ENCODE measurements around the gene NTNG1.

NTNG1 gene

DNA sequence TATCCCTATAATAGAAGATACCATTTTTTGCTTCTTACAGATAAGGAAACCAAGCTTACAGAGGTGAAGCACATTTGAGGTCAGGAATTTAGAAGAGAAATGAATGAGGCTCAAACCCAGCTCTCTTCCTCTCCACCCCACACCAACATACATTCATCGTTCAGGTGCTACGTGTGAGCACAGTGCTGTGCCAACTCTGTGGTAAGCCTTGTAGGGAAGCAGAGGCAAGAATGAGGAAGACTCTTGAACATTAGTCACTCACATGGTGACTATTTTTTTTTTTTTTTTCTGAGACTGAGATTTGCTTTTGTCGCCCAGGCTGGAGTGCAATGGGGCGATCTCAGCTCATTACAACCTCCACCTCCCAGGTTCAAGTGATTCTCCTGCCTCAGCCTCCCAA is 314.0 kb downstream of the NTNG1 start:
- no peak for DNase-seq (ENCODE audit: low spot score)

DNA sequence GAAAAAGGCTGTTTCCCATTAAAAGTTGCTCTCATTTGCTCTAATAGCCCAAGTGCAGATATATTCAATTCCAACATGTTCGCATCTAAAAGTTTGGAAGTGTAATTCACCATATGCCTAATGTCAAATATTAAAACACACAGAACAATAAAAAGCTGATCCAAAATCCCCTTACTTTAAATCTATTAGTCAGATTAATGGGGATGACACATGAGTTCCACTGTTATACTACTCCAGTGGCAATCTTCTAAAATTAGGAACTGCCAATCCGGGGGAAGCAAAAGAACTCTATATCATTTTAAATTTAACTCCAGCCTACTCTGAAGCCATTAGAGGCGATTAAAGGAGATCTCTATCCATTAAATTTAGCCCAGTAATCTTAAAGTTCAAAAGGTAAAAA is 317.1 kb downstream of the NTNG1 start:
- DNase-seq (ENCODE audit: low spot score), result no peak

DNA sequence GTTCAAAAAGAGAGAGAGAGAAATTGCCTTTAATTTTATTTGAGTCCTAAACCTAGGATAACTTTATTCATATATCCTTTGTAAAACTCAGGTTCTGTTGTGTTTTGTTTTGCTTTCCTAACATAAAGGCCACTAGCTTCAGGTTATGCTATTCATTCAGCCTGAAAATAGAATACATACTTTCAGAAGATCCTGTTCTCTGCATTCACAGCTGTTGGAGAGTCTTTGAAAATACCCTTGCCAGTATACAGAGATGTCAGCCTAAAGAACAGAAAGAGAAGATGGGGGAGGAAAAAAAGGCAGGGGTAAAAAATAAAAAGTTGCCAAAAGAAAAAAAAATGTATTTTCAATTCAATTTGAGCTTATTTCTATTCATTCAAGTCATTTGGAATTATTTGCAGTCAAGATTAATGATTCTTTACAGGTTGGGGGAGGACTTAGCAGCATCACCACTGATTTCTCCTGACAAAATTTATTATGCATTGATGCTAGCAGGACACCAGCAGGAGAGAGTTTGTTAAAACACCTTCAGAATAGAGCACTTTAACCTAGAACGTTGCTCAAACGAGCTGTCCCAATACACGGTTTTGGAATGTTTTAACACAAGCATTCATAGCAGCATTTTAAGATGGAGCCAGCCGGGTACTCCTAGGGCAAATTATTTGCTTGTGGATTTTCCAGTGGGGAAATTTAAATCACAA is 318.5 kb downstream of the NTNG1 start:
- DNase-seq (ENCODE audit: low spot score), result no peak

DNA sequence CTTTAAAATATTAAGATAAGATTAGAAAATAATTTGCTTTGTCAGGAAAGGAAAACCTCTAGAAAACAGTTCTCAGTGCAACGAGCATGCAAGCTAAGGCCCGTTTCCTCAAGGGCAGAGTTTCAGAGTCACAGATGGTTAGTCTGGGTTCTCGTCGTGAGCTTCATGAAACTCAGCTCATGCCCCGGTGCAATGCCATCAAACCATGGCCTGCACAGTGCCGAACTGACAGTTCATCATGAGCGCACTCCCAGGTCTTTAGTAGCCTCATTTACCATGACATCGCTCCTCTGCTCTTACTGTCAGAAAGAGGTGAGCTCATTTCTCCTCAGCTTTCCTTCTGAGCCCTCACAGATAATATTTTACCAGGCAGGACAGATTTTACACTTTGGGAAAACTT is 319.2 kb downstream of the NTNG1 start:
- DNase-seq (ENCODE audit: low spot score), result no peak

DNA sequence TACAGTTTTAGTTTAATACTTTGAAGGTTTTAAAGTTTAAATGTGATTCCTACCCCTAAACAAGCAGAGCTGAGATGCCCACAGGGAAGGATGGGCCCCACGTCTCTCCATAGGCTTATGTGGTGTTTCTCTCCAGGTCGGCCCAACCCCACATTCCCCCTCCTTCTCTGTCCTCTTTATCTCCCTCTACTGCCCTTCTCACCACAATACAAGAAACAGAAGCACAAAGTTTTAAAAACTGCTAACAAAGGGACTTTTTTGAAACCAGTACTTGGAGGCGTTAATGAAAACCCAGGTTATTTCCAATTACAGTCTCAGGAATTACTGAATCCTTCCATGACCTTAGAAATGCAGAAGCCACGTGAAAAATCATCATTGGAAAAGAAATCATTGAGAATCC is 324.0 kb downstream of the NTNG1 start:
- peak; percentile 40 for DNase-seq (ENCODE audit: low spot score)

DNA sequence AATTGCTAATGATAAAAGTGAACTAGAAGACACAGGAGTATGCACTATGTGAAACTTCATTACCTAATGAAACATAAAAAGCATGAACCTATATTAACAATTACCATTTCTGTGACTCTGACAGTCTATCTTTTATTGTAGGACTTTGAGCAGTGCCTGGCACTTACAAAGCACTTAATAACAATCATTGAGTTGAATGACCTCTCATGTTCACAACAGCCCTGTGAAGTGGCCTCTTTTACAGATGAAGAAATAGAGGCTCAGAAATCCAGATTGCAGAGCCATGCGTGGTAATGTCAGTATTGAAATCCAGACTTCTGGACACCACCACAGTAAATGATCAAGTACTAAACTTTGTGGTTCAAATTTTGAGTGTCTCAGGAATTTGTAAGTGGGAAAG is 326.4 kb downstream of the NTNG1 start:
- DNase-seq (ENCODE audit: low spot score), result no peak

DNA sequence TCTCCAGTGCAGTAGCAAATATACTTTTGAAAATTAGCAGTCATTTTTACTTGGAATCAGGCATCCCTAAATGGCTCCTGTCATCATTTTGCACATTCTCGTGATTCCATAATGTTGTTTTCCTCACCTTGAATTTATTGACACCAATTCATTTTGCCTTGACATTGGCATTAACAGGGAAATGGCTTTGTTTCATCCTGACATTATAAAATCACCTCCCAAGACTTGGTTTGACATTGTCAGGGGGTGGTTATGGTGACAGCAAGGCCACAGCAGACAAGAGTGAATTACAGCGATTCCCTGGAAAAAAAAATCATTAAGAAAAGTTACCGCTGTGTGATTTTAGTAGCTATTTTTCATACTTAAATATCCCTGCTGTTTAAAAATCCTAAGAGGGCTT is 327.0 kb downstream of the NTNG1 start:
- no peak for DNase-seq (ENCODE audit: low spot score)

DNA sequence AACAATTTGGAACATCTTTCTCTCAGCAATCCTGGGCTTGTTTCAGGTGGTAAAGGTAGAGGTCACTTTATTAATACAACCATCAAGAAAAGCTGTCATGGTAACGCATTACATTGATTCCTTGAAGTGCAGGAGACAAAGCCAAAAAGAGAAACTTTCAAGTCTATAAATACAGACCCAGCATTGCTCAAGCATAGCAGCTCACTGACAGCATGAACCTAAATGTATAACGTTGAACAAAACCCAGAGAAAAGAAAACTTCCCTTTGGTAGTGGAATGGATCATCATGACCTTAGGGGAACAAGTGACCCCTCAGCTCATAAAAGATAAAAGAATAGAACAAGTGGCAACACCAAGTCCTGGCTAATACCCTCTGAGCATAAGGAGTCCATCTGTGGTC is 332.2 kb downstream of the NTNG1 start:
- DNase-seq (ENCODE audit: low spot score), result no peak

DNA sequence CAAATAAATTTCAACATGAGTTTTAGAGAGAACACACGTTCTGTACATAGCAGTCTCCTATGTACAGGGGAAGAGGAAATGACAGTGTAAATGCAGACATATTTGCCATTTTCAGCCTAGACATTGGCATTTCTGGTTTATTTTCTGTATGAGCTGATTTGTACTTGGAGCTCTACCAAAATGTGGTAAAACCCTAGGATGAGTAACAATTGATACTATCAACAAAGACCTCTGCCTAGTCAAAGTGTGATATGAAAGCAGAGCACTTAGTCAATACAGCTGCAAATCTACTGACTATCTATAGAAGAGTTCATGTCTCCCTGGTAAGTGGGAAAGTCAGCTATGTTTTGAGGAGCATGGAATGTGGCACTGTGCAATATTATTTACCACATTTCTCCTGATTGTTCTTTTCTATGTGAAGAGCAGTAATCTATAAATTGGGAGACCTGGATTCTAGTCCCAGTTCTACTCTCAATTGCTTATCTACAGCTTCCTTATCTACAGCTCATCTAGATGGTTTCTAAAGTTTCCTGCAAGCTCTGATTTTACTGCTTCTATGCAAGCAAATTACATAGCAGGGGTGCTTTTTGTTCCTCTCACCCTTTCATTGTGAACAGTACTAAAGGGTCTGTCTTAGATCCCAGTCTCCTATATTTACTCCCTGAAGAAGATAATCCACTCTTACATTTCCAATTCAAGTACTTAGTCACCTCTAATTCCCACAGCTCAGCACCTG is 334.2 kb downstream of the NTNG1 start:
- no peak for DNase-seq (ENCODE audit: low spot score)

DNA sequence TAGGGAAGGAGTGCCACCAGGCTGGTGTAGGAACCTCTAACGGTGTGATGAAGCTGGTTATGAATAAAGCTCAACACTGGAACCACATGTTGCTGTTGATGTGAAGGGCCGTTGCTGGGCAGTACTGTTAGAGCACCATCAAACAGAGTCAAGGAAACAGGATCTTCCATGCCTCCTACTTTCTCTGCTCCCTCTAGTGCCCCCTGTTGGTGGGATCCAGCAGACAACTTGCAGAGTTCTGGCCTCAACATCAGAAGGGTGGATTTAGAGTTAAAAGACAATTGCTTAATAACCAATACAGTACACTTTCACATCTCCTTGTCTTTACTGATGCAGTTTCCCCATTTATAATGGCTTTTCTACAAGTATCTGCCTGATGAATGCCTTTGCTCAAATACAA is 336.4 kb downstream of the NTNG1 start:
- DNase-seq (ENCODE audit: low spot score), result peak; percentile 50

DNA sequence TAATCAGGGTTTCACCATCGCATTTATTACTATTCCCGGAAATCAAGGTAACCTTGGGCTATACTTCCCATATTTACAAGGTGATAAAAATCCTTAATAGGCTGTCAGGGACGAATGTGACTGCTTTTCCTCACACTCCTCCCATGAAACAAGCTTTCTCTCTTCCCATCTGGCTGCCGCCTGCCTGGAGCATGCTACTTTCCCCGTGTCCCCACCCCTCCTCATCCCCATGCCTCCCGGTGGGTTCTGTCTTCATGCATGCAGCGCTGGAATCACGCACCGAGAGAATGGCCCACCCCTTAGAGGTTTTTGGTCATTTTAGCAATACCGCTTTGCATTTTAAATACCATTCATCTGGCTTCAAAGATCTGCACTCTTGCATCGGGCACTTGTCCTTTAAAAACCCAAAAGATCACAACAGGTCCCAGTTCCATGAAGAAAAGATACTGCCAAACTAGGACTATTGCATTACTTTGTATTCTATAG is 339.1 kb downstream of the NTNG1 start:
- DNase-seq (ENCODE audit: low spot score), result no peak

DNA sequence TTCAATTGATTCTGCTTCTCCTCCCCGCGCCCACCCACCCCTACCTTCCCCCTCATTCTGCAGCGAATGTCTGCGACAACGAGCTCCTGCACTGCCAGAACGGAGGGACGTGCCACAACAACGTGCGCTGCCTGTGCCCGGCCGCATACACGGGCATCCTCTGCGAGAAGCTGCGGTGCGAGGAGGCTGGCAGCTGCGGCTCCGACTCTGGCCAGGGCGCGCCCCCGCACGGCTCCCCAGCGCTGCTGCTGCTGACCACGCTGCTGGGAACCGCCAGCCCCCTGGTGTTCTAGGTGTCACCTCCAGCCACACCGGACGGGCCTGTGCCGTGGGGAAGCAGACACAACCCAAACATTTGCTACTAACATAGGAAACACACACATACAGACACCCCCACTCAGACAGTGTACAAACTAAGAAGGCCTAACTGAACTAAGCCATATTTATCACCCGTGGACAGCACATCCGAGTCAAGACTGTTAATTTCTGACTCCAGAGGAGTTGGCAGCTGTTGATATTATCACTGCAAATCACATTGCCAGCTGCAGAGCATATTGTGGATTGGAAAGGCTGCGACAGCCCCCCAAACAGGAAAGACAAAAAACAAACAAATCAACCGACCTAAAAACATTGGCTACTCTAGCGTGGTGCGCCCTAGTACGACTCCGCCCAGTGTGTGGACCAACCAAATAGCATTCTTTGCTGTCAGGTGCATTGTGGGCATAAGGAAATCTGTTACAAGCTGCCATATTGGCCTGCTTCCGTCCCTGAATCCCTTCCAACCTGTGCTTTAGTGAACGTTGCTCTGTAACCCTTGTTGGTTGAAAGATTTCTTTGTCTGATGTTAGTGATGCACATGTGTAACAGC is 339.9 kb downstream of the NTNG1 start:
- DNase-seq (ENCODE audit: low spot score), result no peak

DNA sequence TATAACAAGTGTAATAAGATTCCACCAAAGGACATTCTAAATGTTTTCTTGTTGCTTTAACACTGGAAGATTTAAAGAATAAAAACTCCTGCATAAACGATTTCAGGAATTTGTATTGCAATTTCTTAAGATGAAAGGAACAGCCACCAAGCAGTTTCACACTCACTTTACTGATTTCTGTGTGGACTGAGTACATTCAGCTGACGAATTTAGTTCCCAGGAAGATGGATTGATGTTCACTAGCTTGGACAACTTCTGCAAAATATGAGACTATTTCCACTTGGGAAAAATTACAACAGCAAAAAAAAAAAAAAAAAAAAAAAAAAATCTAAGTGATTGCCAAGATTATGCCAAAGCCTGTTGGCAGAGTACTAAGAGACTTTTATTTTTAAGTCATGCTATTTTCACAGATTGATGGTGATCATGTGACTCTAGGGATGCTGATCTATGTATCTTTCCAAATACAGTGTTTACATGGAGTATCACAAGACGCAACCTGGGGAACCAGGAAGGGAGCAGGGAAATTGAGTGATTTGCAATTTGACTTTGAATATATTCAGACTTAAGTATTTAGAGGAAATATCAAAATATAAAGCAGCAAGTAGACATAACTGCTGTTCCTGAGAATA is 341.0 kb downstream of the NTNG1 start:
- no peak for DNase-seq (ENCODE audit: low spot score)

DNA sequence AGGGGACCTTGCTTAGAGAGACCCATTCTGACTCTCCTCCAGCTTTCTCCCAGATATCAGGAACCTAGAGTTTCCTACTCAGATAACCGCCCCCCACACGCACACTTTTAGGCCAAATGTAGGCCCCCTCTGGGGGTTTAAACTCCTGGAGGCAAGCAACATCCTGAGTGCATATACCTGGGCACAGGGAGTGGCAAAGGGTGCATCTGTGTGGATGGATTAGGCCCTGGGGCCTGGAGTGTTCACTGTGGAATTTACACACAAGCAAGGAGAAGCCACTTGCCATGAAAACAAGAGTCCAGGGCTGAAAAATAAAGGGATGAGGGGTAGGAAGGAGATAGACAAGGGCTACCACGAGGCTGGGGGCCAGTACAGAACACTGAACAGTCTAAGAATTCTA is 343.1 kb downstream of the NTNG1 start:
- DNase-seq (ENCODE audit: low spot score), result no peak

DNA sequence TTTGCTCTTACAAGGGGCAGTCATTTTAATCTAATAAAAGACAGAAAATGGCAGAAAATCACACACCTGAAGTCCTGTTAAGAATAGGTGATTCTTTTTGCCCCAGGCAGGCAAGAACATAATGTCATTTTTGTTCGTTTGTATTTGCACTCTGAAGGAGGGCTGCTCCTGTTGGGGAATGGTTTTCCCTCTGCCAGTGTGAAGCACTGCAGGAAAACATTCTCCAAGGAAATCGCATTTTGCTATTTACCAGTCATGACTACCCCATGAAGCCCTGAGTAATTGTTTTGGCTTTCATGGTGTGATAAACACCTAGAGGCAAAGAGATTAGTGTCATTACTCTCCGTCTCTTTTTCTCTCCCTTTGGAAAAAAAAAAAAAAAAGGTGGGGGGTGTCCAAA is 345.5 kb downstream of the NTNG1 start:
- DNase-seq (ENCODE audit: low spot score), result no peak

DNA sequence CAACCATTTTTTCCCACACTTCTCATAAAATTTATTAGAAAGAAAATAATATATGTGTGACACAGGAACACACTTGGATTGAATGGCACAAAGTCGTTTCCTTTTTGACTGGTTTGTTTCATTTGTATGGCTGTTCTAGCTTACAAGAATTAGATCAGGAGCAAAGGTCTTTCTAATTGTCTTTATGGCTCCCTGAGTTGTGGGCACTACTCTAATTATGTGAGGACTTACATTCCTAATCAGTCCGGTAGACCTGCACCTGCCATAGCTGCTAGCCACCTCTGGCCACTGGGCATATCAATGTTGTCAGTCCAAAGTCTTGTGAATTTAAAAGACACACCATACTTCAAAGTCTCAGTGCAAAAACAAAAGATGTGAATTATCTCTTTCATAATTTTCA is 346.7 kb downstream of the NTNG1 start:
- DNase-seq (ENCODE audit: low spot score), result no peak

DNA sequence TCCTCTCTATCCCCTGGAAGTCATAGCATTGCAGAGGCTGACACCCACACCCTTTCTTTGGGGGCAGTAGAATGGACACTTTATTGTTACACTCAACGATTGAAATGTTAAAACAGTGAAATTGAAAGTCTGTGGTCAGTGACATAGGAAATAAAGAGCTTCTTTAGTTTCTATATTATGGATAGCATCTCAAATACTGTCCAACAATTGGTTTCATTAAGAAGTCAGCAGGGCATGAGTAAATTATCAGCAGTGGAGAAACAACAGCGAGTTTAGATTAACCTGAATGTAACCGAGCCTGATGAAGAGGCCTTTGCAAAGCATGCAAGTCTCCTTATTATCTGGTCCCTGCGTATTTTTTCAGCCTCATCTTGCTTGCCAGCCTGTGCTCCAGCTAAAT is 350.7 kb downstream of the NTNG1 start:
- no peak for DNase-seq (ENCODE audit: low spot score)

DNA sequence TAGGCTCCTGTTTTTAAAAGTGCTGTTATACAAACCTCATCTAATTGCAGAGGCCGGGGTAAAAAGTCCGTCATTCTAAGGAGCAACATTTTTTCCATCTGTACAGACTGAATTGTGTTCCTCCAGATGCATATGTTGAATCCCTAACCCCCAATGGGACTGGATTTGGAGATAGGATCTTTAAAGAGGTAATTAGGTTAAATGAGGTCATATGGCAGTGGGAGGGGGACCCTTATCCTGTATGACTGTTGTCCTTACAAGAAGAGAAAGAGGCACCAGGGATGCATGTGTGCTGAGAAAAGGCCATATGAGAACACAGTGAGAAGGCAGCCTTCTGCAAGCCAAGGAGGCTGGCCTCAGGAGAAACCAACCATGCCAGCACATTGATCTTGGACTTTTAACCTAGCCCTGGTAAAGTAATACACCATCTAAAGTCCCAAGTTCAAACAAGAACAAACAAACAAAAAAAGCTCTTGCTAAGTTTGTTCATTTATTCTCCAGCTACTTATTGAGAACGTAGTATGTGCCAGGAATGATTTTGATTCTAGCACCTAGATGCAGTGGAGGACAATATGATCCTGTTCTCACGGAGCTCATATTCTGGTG is 352.4 kb downstream of the NTNG1 start:
- DNase-seq (ENCODE audit: low spot score), result no peak

DNA sequence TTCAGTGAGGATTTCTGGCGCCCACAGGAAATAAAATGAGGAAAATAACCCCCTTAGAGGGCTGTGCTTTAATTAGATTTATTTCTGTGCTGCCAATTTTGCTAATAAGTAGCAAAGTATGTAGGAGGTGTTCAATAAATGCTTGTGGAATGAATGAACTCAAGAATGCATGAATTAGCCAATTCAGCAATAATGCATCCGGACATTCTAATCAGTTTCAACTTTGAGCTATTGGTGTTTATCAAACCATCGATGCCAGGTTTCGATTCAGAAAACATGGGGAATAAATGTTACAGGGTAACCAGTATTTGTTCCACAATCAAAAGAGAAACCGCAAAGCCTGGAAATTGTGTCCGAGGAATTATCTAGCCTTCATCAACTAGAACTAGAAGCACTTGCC is 353.2 kb downstream of the NTNG1 start:
- no peak for DNase-seq (ENCODE audit: low spot score)

DNA sequence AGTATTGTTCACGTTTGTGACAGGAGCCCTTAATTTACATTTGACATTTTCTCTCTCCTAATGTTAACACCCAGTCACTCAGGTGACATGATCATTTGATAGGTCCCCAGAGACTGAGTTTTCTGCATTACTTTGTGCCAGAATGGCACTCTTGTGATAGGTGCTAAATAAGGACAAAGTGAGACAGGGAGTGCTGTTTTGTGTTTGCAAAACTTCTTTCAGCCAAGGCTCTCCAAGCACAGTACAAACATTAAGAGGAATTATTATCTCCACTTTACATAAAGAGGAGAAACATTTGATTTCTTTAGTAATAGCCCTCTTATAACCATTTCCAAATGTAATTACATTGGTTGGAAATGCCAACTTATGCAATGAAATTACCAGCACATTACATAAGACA is 355.2 kb downstream of the NTNG1 start:
- DNase-seq (ENCODE audit: low spot score), result no peak

DNA sequence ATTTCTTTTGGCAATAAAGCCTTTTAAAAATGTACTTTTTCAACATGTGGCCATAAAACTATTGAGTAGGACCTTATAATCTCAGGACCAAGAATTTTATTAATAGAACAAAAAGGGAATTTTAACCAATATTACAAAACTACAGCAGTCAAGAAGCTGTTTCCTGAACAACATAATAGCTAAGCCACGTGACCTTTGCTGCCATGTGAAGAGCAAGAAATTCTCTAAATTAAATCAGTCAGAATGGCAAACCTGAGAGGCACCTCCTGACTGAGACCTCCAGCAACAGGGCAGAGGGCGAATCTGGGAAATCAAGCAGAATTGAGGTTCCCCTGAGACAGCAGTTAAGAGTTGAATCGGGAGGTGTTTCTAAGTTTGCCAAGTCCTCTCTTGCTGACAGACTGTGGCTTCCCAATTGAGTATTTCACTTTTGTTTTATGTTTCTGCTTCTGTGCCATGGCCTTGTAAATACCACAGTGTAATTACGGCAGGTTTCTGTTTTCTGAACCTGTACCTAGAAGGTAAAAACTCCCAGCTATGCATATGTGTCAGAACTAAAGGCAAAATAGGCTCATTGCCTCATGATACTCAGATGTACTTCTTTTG is 358.4 kb downstream of the NTNG1 start:
- no peak for DNase-seq (ENCODE audit: low spot score)
